T-helper 2 cell treated with Interferon-gamma antibody and Interleukin-4, amounts not matched to agents 5 μg/mL and 100 μg/mL, for 36 hours (primary cell): ENCODE data around the gene GFPT2.

Experiments used
- DNase-seq: peaks from one replicate; pipeline ENCODE4 v3.0.0; 2021; ENCODE audit warnings: low spot score
- H3K27ac Mint-ChIP-seq: one replicate; pipeline ENCODE4 v1.8.0; 2021; ENCODE audit warnings: mild to moderate bottlenecking, mixed read lengths
- H3K27me3 Mint-ChIP-seq: one replicate; pipeline ENCODE4 v1.8.0; 2021; ENCODE audit warnings: low read depth, mixed read lengths
- H3K36me3 Mint-ChIP-seq: one replicate; pipeline ENCODE4 v1.8.0; 2021; ENCODE audit warnings: low read depth, mixed read lengths
- H3K4me1 Mint-ChIP-seq: one replicate; pipeline ENCODE4 v1.8.0; 2021; ENCODE audit warnings: low read depth, mixed read lengths
- H3K4me3 Mint-ChIP-seq: one replicate; pipeline ENCODE4 v1.8.0; 2022; ENCODE audit warnings: mild to moderate bottlenecking, moderate library complexity, mixed read lengths
- H3K9me3 Mint-ChIP-seq: one replicate; pipeline ENCODE4 v1.8.0; 2021; ENCODE audit warnings: mixed read lengths

The GFPT2 gene

GRCh38 chr5:180382926-180383325 lies 29.8 kb upstream of the GFPT2 start:
- Mint-ChIP-seq H3K4me3 (no peak overlapping the region), H3K27me3 (peaks cover 2% of the 10 kb centered on the region), H3K9me3 (no peaks in the 10 kb centered on the region), H3K36me3 (no peaks in the 10 kb centered on the region), H3K27ac (no peak overlapping the region), H3K4me1 (no peaks in the 10 kb centered on the region)
- no peak for DNase-seq

GRCh38 chr5:180381851-180382480 lies 28.8 kb upstream of the GFPT2 start:
- H3K36me3 Mint-ChIP-seq: no peaks in the 10 kb centered on the region
- peaks cover 2% of the 10 kb centered on the region for H3K27me3 Mint-ChIP-seq
- H3K9me3 Mint-ChIP-seq: no peaks in the 10 kb centered on the region
- no peak overlapping the region for H3K4me3 Mint-ChIP-seq
- no peak overlapping the region for H3K27ac Mint-ChIP-seq
- H3K4me1 Mint-ChIP-seq: no peaks in the 10 kb centered on the region
- DNase-seq: no peak

DNA sequence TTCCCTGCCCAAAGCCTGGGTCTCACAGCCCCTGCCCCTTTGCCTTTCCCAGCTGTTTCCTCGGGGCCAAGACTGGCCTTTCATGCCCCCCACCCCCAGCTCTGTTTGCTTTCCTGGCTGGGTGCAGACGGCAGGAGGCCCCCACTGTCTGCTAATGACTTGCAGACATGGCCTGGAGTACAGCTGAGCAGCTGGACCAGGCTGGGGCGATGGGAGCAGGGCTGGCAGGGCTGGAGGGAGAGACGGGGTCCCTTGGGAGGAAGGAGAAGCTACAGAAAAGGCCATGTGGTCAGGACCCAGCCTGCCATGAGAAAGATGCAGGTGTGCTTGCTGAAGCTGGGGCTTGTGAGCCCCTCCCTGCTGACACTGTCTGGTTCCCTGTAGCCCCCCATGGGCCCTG lies 28.3 kb upstream of the GFPT2 start:
- Mint-ChIP-seq H3K36me3 (no peaks in the 10 kb centered on the region), H3K4me3 (no peak overlapping the region), H3K27ac (no peak overlapping the region), H3K9me3 (no peaks in the 10 kb centered on the region), H3K4me1 (no peaks in the 10 kb centered on the region), H3K27me3 (peaks cover 2% of the 10 kb centered on the region)
- DNase-seq: no peak

DNA sequence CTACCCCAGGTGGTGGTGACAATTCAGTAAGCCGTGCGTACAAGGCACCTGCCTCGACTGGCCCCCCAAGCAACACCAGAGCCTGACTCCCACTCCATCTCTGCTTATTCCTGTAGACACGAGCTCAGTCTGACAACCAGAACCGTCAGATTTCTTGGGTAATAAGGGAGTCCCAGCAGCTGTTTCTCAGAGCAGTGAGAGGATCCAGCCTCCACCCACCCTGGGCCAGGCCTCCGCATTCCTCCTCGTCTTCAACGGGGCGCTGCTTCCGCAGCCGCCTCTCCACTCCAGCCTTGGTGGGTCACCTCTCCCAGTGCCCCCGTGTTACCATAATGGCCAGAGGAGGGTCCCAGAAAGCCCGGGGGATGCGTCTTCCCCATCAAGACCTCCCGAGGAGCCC lies 27.7 kb upstream of the GFPT2 start:
- H3K27ac Mint-ChIP-seq: no peak overlapping the region
- H3K4me1 Mint-ChIP-seq: no peaks in the 10 kb centered on the region
- no peaks in the 10 kb centered on the region for H3K9me3 Mint-ChIP-seq
- H3K36me3 Mint-ChIP-seq: no peaks in the 10 kb centered on the region
- no peak overlapping the region for H3K4me3 Mint-ChIP-seq
- H3K27me3 Mint-ChIP-seq: peaks cover 2% of the 10 kb centered on the region
- DNase-seq: no peak

DNA sequence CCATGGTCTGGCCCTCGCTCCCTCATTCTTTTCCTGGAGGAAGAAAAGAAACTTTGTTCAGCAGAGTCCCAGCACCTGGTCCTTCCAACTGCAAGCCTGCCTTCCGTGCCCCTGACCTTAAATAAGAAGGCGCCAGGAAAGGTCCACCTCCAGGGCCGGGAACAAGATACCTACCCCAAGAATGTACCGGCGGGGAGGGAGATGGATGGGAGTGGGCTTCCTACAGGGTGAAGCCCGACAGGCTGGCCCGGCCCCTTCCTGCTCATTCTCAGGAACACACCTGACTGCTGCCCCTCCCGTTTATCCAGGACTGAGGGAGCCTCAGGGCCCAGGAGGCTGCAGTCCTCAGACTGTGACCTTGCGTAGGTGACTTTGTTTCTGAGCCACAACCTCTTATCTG lies 27.3 kb upstream of the GFPT2 start:
- peaks cover 2% of the 10 kb centered on the region for H3K27me3 Mint-ChIP-seq
- DNase-seq: no peak
- H3K9me3 Mint-ChIP-seq: no peaks in the 10 kb centered on the region
- no peaks in the 10 kb centered on the region for H3K4me1 Mint-ChIP-seq
- H3K27ac Mint-ChIP-seq: no peak overlapping the region
- H3K4me3 Mint-ChIP-seq: no peak overlapping the region
- H3K36me3 Mint-ChIP-seq: no peaks in the 10 kb centered on the region

- Mint-ChIP-seq H3K27me3 (no peaks in the 10 kb centered on the region), H3K27ac (no peak overlapping the region), H3K4me1 (no peaks in the 10 kb centered on the region), H3K4me3 (no peak overlapping the region), H3K36me3 (no peaks in the 10 kb centered on the region), H3K9me3 (no peaks in the 10 kb centered on the region)
- no peak for DNase-seq
These were observed 26.4 kb upstream of the GFPT2 start for GRCh38 chr5:180379355-180380070.

- Mint-ChIP-seq H3K4me3 (no peak overlapping the region), H3K27ac (no peak overlapping the region), H3K27me3 (no peaks in the 10 kb centered on the region), H3K4me1 (no peaks in the 10 kb centered on the region), H3K9me3 (no peaks in the 10 kb centered on the region), H3K36me3 (no peaks in the 10 kb centered on the region)
- DNase-seq: no peak
These were observed 25.6 kb upstream of the GFPT2 start for GRCh38 chr5:180378438-180379344.

GRCh38 chr5:180377556-180378197 lies 24.5 kb upstream of the GFPT2 start:
- Mint-ChIP-seq H3K9me3 (no peaks in the 10 kb centered on the region), H3K27me3 (no peaks in the 10 kb centered on the region), H3K4me3 (no peak overlapping the region), H3K27ac (no peak overlapping the region), H3K36me3 (no peaks in the 10 kb centered on the region), H3K4me1 (no peaks in the 10 kb centered on the region)
- no peak for DNase-seq

DNA sequence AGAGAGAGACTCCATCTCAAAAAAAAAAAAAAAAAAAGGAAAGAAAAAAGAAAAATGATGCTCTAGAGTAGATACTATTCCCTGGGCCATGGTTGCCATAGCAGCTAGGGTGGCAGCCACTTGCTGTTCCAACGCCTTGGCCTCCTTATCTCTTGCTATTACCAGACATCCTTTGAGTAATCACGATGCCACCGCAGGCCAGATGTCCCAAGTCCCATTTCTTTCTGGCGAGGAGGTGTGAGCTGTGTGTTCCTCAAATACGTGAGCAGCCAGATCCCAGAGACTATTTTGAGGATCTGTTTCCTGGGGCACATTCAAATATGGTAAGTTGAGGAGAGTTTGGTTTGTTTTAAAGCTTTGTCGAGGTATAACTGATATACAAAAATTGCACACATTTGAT lies 23.4 kb upstream of the GFPT2 start:
- Mint-ChIP-seq H3K27ac (no peak overlapping the region), H3K4me3 (no peak overlapping the region), H3K36me3 (no peaks in the 10 kb centered on the region), H3K9me3 (no peaks in the 10 kb centered on the region), H3K27me3 (no peaks in the 10 kb centered on the region), H3K4me1 (no peaks in the 10 kb centered on the region)
- no peak for DNase-seq

GRCh38 chr5:180375955-180376354 lies 22.8 kb upstream of the GFPT2 start:
- Mint-ChIP-seq H3K9me3 (no peaks in the 10 kb centered on the region), H3K27ac (no peak overlapping the region), H3K4me3 (no peak overlapping the region)

DNA sequence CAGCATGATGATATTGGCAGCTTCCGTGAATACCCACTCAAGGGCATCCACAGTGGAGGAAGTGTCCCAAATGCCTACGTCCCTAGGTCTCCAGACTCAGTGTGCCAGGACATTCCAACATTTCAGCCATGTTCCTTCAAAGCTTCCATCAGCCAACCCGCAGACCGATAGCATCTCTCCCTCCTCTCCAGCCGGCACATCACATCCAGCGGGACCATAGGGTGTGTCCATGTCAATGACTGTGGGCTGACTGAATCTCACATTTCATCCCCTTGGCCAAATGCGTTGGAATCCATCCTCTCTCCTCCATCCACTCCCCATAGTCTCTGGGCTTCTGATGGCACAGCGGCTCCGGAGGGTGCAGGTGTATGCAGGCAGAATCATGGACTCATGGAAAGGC lies 22.2 kb upstream of the GFPT2 start:
- DNase-seq: no peak
- no peaks in the 10 kb centered on the region for H3K4me1 Mint-ChIP-seq
- H3K9me3 Mint-ChIP-seq: no peaks in the 10 kb centered on the region
- no peak overlapping the region for H3K27ac Mint-ChIP-seq
- H3K27me3 Mint-ChIP-seq: no peaks in the 10 kb centered on the region
- H3K4me3 Mint-ChIP-seq: no peak overlapping the region
- H3K36me3 Mint-ChIP-seq: no peaks in the 10 kb centered on the region

More at GRCh38 chr5:180375955-180376354, 22.8 kb upstream of the GFPT2 start:
- no peaks in the 10 kb centered on the region for H3K36me3 Mint-ChIP-seq
- no peak for DNase-seq
- H3K4me1 Mint-ChIP-seq: no peaks in the 10 kb centered on the region
- no peaks in the 10 kb centered on the region for H3K27me3 Mint-ChIP-seq

DNA sequence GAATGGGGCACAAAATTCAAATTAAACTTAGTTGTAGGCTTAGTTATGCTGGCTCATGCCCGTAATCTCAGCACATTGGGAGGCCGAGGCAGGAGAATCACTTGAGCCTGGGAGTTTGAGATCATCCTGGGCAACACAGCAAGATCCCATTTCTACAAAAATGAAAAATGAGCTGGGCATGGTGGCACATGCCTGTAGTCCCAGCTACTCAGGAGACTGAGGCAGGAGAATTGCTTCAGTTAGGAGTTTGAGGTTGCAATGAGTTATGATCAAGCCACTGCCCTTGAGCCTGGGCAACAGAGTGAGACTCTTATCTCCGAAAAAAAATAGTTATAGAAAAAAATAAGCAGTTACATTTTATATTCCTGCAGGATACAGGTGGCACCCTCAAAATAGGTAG lies 20.7 kb upstream of the GFPT2 start:
- Mint-ChIP-seq H3K4me3 (no peak overlapping the region), H3K27ac (no peak overlapping the region), H3K36me3 (no peaks in the 10 kb centered on the region)

DNA sequence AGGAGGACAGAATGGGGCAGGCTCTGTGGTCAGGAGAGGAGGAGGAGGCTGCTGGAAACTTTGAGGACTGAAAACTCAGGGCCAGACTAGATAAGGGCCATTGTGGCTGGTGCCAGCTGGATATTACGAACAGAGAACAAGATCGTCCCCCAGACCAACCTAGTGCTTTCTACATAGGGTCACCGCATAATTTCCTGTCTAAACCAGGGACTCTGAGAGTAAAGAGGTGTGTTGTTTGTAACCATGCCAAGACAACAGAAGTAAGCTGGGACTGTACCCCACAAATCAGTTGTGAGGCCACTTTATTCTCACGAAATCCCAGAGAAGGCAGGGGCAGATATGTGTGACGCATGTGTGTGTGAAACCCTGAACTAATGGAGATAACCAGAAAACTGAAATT lies 20.3 kb upstream of the GFPT2 start:
- H3K36me3 Mint-ChIP-seq: no peaks in the 10 kb centered on the region
- no peak for DNase-seq
- H3K4me1 Mint-ChIP-seq: no peaks in the 10 kb centered on the region
- no peak overlapping the region for H3K4me3 Mint-ChIP-seq
- no peak overlapping the region for H3K27ac Mint-ChIP-seq
- H3K9me3 Mint-ChIP-seq: no peaks in the 10 kb centered on the region
- no peaks in the 10 kb centered on the region for H3K27me3 Mint-ChIP-seq

More for the DNA sequence above, 20.7 kb upstream of the GFPT2 start:
- Mint-ChIP-seq H3K27me3 (no peaks in the 10 kb centered on the region), H3K9me3 (no peaks in the 10 kb centered on the region), H3K4me1 (no peaks in the 10 kb centered on the region)
- DNase-seq: no peak

GRCh38 chr5:180371949-180372348 lies 18.8 kb upstream of the GFPT2 start:
- no peak overlapping the region for H3K27ac Mint-ChIP-seq
- H3K36me3 Mint-ChIP-seq: no peaks in the 10 kb centered on the region
- peaks cover 2% of the 10 kb centered on the region for H3K4me1 Mint-ChIP-seq
- no peaks in the 10 kb centered on the region for H3K9me3 Mint-ChIP-seq
- H3K27me3 Mint-ChIP-seq: no peaks in the 10 kb centered on the region
- no peak overlapping the region for H3K4me3 Mint-ChIP-seq
- no peak for DNase-seq
